SK-N-SH (cell line): ENCODE data around the gene PKIB. TPM values are rescaled to one million over a fixed set of nuclear protein-coding genes. Genes with fewer than 3 reads are reported as not detected.

Experiments
- CTCF ChIA-PET: fragments of 300-600, 350-600 bp; formaldehyde crosslinking; extraction: SDS; loops from one replicate; lab custom pipeline; 2021; lab: Yijun Ruan, JAX
- POLR2A ChIA-PET: fragments of 350-600 bp; sonication (Branson Sonifier 250); formaldehyde crosslinking; extraction: SDS; loops from one replicate; lab custom pipeline; 2020; ENCODE audit warnings: antibody characterized with exemption, inconsistent platforms; lab: Yijun Ruan, JAX
- DNase-seq: peaks from one replicate; pipeline ENCODE4 v3.0.0; 2012
- H2AFZ ChIP-seq: fragments of 200-600 bp; sonication (generic); 2 replicates; pipeline ENCODE4 v1.8.1; 2016; ENCODE audit warnings: antibody characterized with exemption, mild to moderate bottlenecking, low read depth
- H3F3A ChIP-seq: fragments of 200-600 bp; sonication (generic); replicated peaks from 2 replicates; pipeline ENCODE3; 2016; ENCODE audit warnings: antibody characterized with exemption, mild to moderate bottlenecking; ENCODE audit not compliant: insufficient read depth
- H3K27ac ChIP-seq, 2 experiments: fragments of 200-500 bp in 1 of 2; fragments of 200-600 bp in 1 of 2; sonication (Bioruptor generic) in 1 of 2; sonication (generic), shearing (Covaris generic) in 1 of 2; 2 replicates each; pipeline versions ENCODE4 v1.5.1 to v1.6.1; 2014 to 2016; ENCODE audit warnings: low read depth in 2 of 2, inconsistent platforms in 1 of 2, low read length in 1 of 2, mild to moderate bottlenecking in 1 of 2, mixed read lengths in 1 of 2
- H3K27me3 ChIP-seq: fragments of 200-600 bp; sonication (generic), shearing (Covaris generic); 2 replicates; pipeline ENCODE4 v1.6.1; 2016; ENCODE audit warnings: mixed run types; ENCODE audit not compliant: insufficient read depth
- H3K36me3 ChIP-seq, 2 experiments: fragments of 200-500 bp in 1 of 2; fragments of 200-600 bp in 1 of 2; sonication (Bioruptor generic) in 1 of 2; sonication (generic) in 1 of 2; replicated peaks in 1 of 2; 2 replicates each; pipeline versions ENCODE3 to v1.5.1; 2014 to 2016; ENCODE audit warnings: low read length in 1 of 2, mild to moderate bottlenecking in 1 of 2; ENCODE audit not compliant: insufficient read depth in 2 of 2, control insufficient read depth in 1 of 2
- H3K4me1 ChIP-seq, 2 experiments: fragments of 200-500 bp in 1 of 2; fragments of 200-600 bp in 1 of 2; sonication (Bioruptor generic) in 1 of 2; sonication (generic), shearing (Covaris generic) in 1 of 2; 2 replicates each; pipeline versions ENCODE4 v1.5.1 to v1.6.1; 2014 to 2016; ENCODE audit warnings: low read depth in 1 of 2, low read length in 1 of 2, mixed run types in 1 of 2; ENCODE audit not compliant: insufficient read depth in 2 of 2, control insufficient read depth in 1 of 2
- H3K4me2 ChIP-seq: fragments of 200-600 bp; sonication (generic), shearing (Covaris generic); 2 replicates; pipeline ENCODE4 v1.6.1; 2017; ENCODE audit warnings: mixed run types
- H3K4me3 ChIP-seq, 2 experiments: fragments of 200-500 bp in 1 of 2; fragments of 200-600 bp in 1 of 2; sonication (Bioruptor generic) in 1 of 2; sonication (generic), shearing (Covaris generic) in 1 of 2; 2 replicates each; pipeline versions ENCODE4 v1.5.1 to v1.8.1; 2014 to 2016; ENCODE audit warnings: low read depth in 2 of 2, inconsistent platforms in 1 of 2, low read length in 1 of 2, mild to moderate bottlenecking in 1 of 2, mixed read lengths in 1 of 2, moderate library complexity in 1 of 2
- H3K79me2 ChIP-seq: fragments of 200-600 bp; sonication (generic); 2 replicates; pipeline ENCODE4 v1.8.1; 2017; ENCODE audit warnings: mild to moderate bottlenecking; ENCODE audit not compliant: insufficient read depth
- H3K9ac ChIP-seq: fragments of 200-600 bp; sonication (generic); 2 replicates; pipeline ENCODE4 v1.6.1; 2017; ENCODE audit warnings: mixed run types
- H3K9me2 ChIP-seq: fragments of 200-600 bp; sonication (generic); 2 replicates; pipeline ENCODE4 v1.6.1; 2017; ENCODE audit warnings: mixed run types
- H3K9me3 ChIP-seq: fragments of 200-600 bp; sonication (generic); 2 replicates; pipeline ENCODE4 v1.6.1; 2017; ENCODE audit warnings: mixed run types, mild to moderate bottlenecking, moderate library complexity
- H4K20me1 ChIP-seq: fragments of 200-600 bp; sonication (generic); 2 replicates; pipeline ENCODE4 v1.6.1; 2017; ENCODE audit warnings: mild to moderate bottlenecking, mixed run types; ENCODE audit not compliant: insufficient read depth
- CTCF ChIP-seq: fragments of 200-600 bp; sonication (generic); IDR thresholded peaks from 2 replicates; pipeline ENCODE4 v1.6.1; 2017; ENCODE audit warnings: antibody characterized with exemption, mild to moderate bottlenecking, moderate library complexity
- GATA2 ChIP-seq: sonication (generic); formaldehyde crosslinking; IDR thresholded peaks from 2 replicates; pipeline ENCODE4 v1.5.0; 2020; ENCODE audit warnings: mild to moderate bottlenecking, missing genetic modification reagents
- MEF2A ChIP-seq: IDR thresholded peaks from 2 replicates; pipeline ENCODE4 v1.4.0; 2012; ENCODE audit warnings: low read depth, borderline replicate concordance
- NFIC ChIP-seq: IDR thresholded peaks from 2 replicates; pipeline ENCODE4 v1.4.0; 2012; ENCODE audit warnings: borderline replicate concordance
- POLR2AphosphoS5 ChIP-seq: IDR thresholded peaks from 2 replicates; pipeline ENCODE4 v1.6.1; 2012; ENCODE audit warnings: low read depth, low read length
- RAD21 ChIP-seq: IDR thresholded peaks from 2 replicates; pipeline ENCODE4 v1.6.1; 2012; ENCODE audit warnings: mild to moderate bottlenecking, low read length
- SIN3A ChIP-seq: IDR thresholded peaks from 2 replicates; pipeline ENCODE4 v1.6.1; 2012; ENCODE audit warnings: low read depth, mild to moderate bottlenecking, low read length, moderate library complexity, borderline replicate concordance
- TCF12 ChIP-seq: IDR thresholded peaks from 2 replicates; pipeline ENCODE4 v1.4.0; 2012
- YY1 ChIP-seq: IDR thresholded peaks from 2 replicates; pipeline ENCODE4 v1.4.0; 2012; ENCODE audit warnings: low read depth, mild to moderate bottlenecking
- WGBS: methylation state at CpG from one replicate; pipeline ENCODE4 v1.1.6; 2017; ENCODE audit warnings: low lambda C conversion rate; 5-methylcytosine and 5-hydroxymethylcytosine counted together
- polyA plus RNA-seq, 3 experiments: library from polyadenylated mRNA; depleted of rRNA; stranded (reverse); fragments of >200 nt; gene quantifications; 2 replicates each; pipeline ENCODE4 v1.2.3, GENCODE V29; 2012
- TF ChIP-seq, protein P1 (sequence below): fragments of 150-350 bp; IDR thresholded peaks from 2 replicates; pipeline ENCODE4 v1.6.1; 2017; ENCODE audit warnings: antibody characterized with exemption, low read length, low read depth, borderline replicate concordance
- TF ChIP-seq, protein P2 (sequence below): IDR thresholded peaks from 2 replicates; pipeline ENCODE4 v1.4.0; 2012; ENCODE audit warnings: low read depth, borderline replicate concordance

The PKIB gene
- polyA plus RNA-seq, 1 of the 3 experiments (the other 2 are of a cell fraction) = 0.30 TPM

DNA sequence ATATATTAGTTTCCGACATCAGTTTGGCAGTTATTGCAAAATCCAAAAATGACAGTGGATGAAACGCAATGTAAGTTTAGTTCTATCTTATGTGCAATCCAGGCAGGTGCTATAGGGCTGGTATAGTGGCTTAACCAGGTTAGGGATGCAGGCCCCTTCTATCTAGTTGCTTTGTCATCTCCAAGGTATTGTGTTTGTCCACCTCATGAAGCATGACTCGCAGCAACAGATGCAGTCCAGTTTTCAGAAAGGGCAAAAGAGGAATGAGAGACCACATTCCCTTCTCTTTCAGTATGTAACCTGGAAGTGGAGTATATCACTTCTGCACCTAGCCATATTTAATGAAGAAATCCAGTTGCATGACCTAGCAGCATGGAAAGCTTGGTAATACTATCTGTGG lies 59.7 kb downstream of the PKIB start:
- Histone ChIP-seq H3K4me2 (no peak overlapping the region), H3K9ac (no peak overlapping the region), H3K9me2 (no peaks in the 10 kb centered on the region), H3F3A (no peaks in the 10 kb centered on the region), H3K4me1 (no peaks in the 10 kb centered on the region), H2AFZ (no peak overlapping the region), H3K36me3 (no peaks in the 10 kb centered on the region), H4K20me1 (no peaks in the 10 kb centered on the region), H3K27ac (no peak overlapping the region), H3K27me3 (peaks cover 5% of the 10 kb centered on the region; the same call in 1 of the 2 replicates), H3K79me2 (no peaks in the 10 kb centered on the region), H3K9me3 (no peaks in the 10 kb centered on the region), H3K4me3 (no peak overlapping the region)
- POLR2A ChIA-PET = no interaction called here
- 21% methylated on average over 3 of the region's 3 CpGs for WGBS
- CTCF ChIA-PET = no interaction called here
- no peak for TF ChIP-seq POLR2AphosphoS5
- DNase-seq = no peak

DNA sequence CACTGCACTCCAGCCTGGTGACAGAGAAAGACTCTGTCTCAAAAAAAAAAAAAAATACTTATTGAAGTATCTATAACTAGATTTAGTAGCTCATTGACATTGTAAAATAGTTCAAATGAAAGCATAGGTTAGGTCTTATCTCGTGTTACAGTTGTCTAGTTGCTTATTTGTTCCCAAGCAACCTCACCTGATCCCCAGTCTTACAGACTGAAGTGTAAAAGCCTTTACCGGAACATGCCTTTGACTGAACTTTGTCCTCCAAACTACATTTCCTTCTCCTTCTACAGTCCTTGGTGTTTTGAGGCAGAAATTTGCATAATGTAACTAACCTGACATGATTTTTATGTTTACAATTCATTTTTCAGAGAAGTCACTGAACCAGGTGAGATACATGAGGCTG lies 61.0 kb downstream of the PKIB start:
- Histone ChIP-seq H4K20me1 (no peaks in the 10 kb centered on the region), H3K9me2 (no peaks in the 10 kb centered on the region), H3K79me2 (no peaks in the 10 kb centered on the region), H3K27ac (no peak overlapping the region), H3K9me3 (no peaks in the 10 kb centered on the region), H3K4me2 (no peak overlapping the region), H3K9ac (no peak overlapping the region), H3K36me3 (no peaks in the 10 kb centered on the region), H3K4me3 (no peak overlapping the region), H2AFZ (no peak overlapping the region), H3K4me1 (no peaks in the 10 kb centered on the region), H3K27me3 (peaks cover 5% of the 10 kb centered on the region; the same call in 1 of the 2 replicates), H3F3A (no peaks in the 10 kb centered on the region)
- DNase-seq = no peak
- ChIA-PET CTCF (no interaction called here), POLR2A (no interaction called here)
- 49% methylated on average over 2 of the region's 2 CpGs for WGBS
- TF ChIP-seq TCF12 (no peak), MEF2A (no peak), CTCF (no peak), SIN3A (no peak), NFIC (no peak), RAD21 (no peak), POLR2AphosphoS5 (no peak), YY1 (no peak), GATA2 (CRISPR knock-in tag) (no peak)
- TF ChIP-seq, protein P1, sequence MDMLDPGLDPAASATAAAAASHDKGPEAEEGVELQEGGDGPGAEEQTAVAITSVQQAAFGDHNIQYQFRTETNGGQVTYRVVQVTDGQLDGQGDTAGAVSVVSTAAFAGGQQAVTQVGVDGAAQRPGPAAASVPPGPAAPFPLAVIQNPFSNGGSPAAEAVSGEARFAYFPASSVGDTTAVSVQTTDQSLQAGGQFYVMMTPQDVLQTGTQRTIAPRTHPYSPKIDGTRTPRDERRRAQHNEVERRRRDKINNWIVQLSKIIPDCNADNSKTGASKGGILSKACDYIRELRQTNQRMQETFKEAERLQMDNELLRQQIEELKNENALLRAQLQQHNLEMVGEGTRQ = no peak
- TF ChIP-seq, protein P2, sequence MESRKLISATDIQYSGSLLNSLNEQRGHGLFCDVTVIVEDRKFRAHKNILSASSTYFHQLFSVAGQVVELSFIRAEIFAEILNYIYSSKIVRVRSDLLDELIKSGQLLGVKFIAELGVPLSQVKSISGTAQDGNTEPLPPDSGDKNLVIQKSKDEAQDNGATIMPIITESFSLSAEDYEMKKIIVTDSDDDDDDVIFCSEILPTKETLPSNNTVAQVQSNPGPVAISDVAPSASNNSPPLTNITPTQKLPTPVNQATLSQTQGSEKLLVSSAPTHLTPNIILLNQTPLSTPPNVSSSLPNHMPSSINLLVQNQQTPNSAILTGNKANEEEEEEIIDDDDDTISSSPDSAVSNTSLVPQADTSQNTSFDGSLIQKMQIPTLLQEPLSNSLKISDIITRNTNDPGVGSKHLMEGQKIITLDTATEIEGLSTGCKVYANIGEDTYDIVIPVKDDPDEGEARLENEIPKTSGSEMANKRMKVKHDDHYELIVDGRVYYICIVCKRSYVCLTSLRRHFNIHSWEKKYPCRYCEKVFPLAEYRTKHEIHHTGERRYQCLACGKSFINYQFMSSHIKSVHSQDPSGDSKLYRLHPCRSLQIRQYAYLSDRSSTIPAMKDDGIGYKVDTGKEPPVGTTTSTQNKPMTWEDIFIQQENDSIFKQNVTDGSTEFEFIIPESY = no peak
